ENCODE results near the gene LIME1. TPM values are rescaled to one million over a fixed set of nuclear protein-coding genes. Genes with fewer than 3 reads are reported as not detected.

LIME1 gene
- polyA plus RNA-seq, 3 donors, result 0.39 to 8.8 (median 0.62) TPM

GRCh38 chr20:63690898-63691710 is 45.4 kb upstream of the LIME1 start:
- H3K36me3 ChIP-seq (replicated peaks in 1 of 2; ENCODE audit: control insufficient read depth in 1 of 2, insufficient read depth in 2 of 2, low read length in 2 of 2), result peaks cover 0 to 11% of the 10 kb centered on the region in 2 donors
- peaks cover 23 to 26% of the 10 kb centered on the region in 2 donors for H3K4me1 ChIP-seq (ENCODE audit: control insufficient read depth in 1 of 2, insufficient read depth in 2 of 2, low read length in 2 of 2)
- intact Hi-C loops (cut with micrococcal nuclease), result no loop called here
- 87% methylated on average over 18 of the region's 24 CpGs for WGBS (ENCODE audit: insufficient coverage)
- peak overlapping the region in 2 of 7 donors; percentile 51 to 89 for H3K27ac Mint-ChIP-seq
- TF ChIP-seq CTCF (IDR thresholded peaks at IDR 0.05), result no peak
- H3K9ac ChIP-seq (ENCODE audit: insufficient read depth, low read length, poor library complexity, severe bottlenecking), result no peak overlapping the region
- no peak for DNase-seq
- H3K9me3 ChIP-seq (replicated peaks in 1 of 2; ENCODE audit: control insufficient read depth in 1 of 2, insufficient read depth in 1 of 2, low read length in 2 of 2), result no peaks in the 10 kb centered on the region
- no peak overlapping the region for H3K4me3 Mint-ChIP-seq
- no peaks in the 10 kb centered on the region for H3K9me3 Mint-ChIP-seq
- no peaks in the 10 kb centered on the region for H3K79me2 ChIP-seq (ENCODE audit: insufficient read depth, low read length)
- H3K4me2 ChIP-seq (replicated peaks; ENCODE audit: extremely low read depth, low read length, poor library complexity, severe bottlenecking), result no peak overlapping the region
- peaks cover 0 to 2% (median 1%) of the 10 kb centered on the region in 3 donors for H3K27me3 Mint-ChIP-seq (ENCODE audit: low read depth in 3 of 3)
- no peak overlapping the region for H3K4me3 ChIP-seq (replicated peaks in 1 of 3; ENCODE audit: low read depth in 2 of 3, low read length in 3 of 3)
- H3K4me1 Mint-ChIP-seq, result peaks cover 20% of the 10 kb centered on the region
- peaks cover 5 to 11% of the 10 kb centered on the region in 2 donors for H3K36me3 Mint-ChIP-seq
- H3K27ac ChIP-seq (ENCODE audit: low read depth in 1 of 2, low read length in 2 of 2), result no peak overlapping the region
- H2AFZ ChIP-seq (ENCODE audit: insufficient read depth, low read depth, low read length, poor library complexity, severe bottlenecking), result no peak overlapping the region
- H3K27me3 ChIP-seq (ENCODE audit: control insufficient read depth in 2 of 2, insufficient read depth in 2 of 2, low read length in 2 of 2), result no peaks in the 10 kb centered on the region
- H4K20me1 ChIP-seq (ENCODE audit: insufficient read depth, low read length), result peaks cover 3% of the 10 kb centered on the region

DNA sequence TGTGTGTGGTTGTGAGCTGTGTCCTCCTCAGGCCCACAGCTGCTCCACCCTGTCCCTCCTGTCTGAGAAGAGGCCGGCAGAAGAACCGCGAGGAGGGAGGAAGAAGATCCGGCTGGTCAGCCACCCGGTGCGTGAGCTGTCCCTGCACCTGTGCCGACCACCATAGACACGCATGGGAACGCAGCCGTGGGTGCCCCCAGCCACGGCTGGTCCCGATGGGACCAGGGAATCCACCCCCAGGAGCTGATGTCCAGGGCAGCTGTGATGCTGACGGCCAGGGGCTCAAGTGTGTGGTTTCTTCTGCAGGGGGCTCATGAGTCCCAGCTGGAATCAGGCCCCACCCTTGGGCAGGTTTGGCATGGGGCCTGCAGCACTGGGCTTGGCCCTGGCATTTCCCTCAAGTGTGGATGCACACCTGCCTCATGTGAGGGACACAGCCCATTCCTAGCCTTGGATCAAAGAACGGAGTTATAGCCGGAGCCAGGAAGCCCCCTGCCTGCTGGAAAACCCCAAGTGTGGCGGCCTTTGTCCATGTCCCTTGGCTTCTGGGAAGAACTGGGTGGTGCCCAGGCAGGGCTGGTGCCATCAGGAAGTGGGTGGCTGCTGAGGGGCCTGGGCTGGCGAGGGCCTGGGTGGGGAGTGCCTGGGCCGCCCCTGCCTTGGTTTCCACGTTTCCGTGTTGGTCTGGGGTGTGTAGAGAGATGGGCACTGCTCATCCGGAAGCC is 44.6 kb upstream of the LIME1 start:
- no peak for DNase-seq
- Histone ChIP-seq H3K4me2 (replicated peaks; ENCODE audit: extremely low read depth, low read length, poor library complexity, severe bottlenecking) (no peak overlapping the region), H3K4me3 (replicated peaks in 1 of 3; ENCODE audit: low read depth in 2 of 3, low read length in 3 of 3) (no peak overlapping the region), H3K9ac (ENCODE audit: insufficient read depth, low read length, poor library complexity, severe bottlenecking) (no peak overlapping the region), H4K20me1 (ENCODE audit: insufficient read depth, low read length) (peaks cover 11% of the 10 kb centered on the region), H3K27ac (ENCODE audit: low read depth in 1 of 2, low read length in 2 of 2) (no peak overlapping the region), H2AFZ (ENCODE audit: insufficient read depth, low read depth, low read length, poor library complexity, severe bottlenecking) (no peak overlapping the region), H3K4me1 (ENCODE audit: control insufficient read depth in 1 of 2, insufficient read depth in 2 of 2, low read length in 2 of 2) (peaks cover 23 to 26% of the 10 kb centered on the region in 2 donors), H3K9me3 (replicated peaks in 1 of 2; ENCODE audit: control insufficient read depth in 1 of 2, insufficient read depth in 1 of 2, low read length in 2 of 2) (no peaks in the 10 kb centered on the region), H3K27me3 (ENCODE audit: control insufficient read depth in 2 of 2, insufficient read depth in 2 of 2, low read length in 2 of 2) (peaks cover 0 to 4% of the 10 kb centered on the region in 2 donors), H3K36me3 (replicated peaks in 1 of 2; ENCODE audit: control insufficient read depth in 1 of 2, insufficient read depth in 2 of 2, low read length in 2 of 2) (peaks cover 0 to 11% of the 10 kb centered on the region in 2 donors), H3K79me2 (ENCODE audit: insufficient read depth, low read length) (no peaks in the 10 kb centered on the region)
- peaks cover 5 to 11% of the 10 kb centered on the region in 2 donors for H3K36me3 Mint-ChIP-seq
- H3K27me3 Mint-ChIP-seq (ENCODE audit: low read depth in 3 of 3), result peaks cover 0 to 10% (median 1%) of the 10 kb centered on the region in 3 donors
- no peaks in the 10 kb centered on the region for H3K9me3 Mint-ChIP-seq
- intact Hi-C loops (cut with micrococcal nuclease), result no loop called here
- peaks cover 19% of the 10 kb centered on the region for H3K4me1 Mint-ChIP-seq
- peak overlapping the region in 5 of 7 donors; percentile 59 to 89 (median 82) for H3K27ac Mint-ChIP-seq
- no peak overlapping the region for H3K4me3 Mint-ChIP-seq
- TF ChIP-seq CTCF (IDR thresholded peaks at IDR 0.05), result no peak
- WGBS (ENCODE audit: insufficient coverage), result 89% methylated on average over 20 of the region's 21 CpGs
